ENCODE measurements around the gene CAPN10. TPM values are rescaled to one million over a fixed set of nuclear protein-coding genes. Genes with fewer than 3 reads are reported as not detected.
A peak's percentile ranks its signal among the peaks of the same experiment; 100 is the strongest.

The CAPN10 gene
- total RNA-seq, 3 donors from 2014 or later: 17.0 to 26.2 (median 25.5) TPM

GRCh38 chr2:240568678-240569522 is 17.6 kb upstream of the CAPN10 start:
- intact Hi-C loops (cut with DNase I; ENCODE audit: low total_unique reads): no loop called here
- Histone ChIP-seq H3K4me1 (peaks cover 14 to 31% of the 10 kb centered on the region in 2 donors), H3K36me3 (no peaks in the 10 kb centered on the region), H3K27ac (peak overlapping the region; percentile 36 to 93), H3K4me3 (peak overlapping the region; percentile 67 to 83 (median 71)), H3K27me3 (no peaks in the 10 kb centered on the region), H3K9me3 (no peaks in the 10 kb centered on the region)
- TF ChIP-seq POLR2AphosphoS5 (IDR thresholded peaks at IDR 0.05) (no peak), POLR2A (IDR thresholded peaks at IDR 0.05) (no peak)
- TF ChIP-seq, protein P1, sequence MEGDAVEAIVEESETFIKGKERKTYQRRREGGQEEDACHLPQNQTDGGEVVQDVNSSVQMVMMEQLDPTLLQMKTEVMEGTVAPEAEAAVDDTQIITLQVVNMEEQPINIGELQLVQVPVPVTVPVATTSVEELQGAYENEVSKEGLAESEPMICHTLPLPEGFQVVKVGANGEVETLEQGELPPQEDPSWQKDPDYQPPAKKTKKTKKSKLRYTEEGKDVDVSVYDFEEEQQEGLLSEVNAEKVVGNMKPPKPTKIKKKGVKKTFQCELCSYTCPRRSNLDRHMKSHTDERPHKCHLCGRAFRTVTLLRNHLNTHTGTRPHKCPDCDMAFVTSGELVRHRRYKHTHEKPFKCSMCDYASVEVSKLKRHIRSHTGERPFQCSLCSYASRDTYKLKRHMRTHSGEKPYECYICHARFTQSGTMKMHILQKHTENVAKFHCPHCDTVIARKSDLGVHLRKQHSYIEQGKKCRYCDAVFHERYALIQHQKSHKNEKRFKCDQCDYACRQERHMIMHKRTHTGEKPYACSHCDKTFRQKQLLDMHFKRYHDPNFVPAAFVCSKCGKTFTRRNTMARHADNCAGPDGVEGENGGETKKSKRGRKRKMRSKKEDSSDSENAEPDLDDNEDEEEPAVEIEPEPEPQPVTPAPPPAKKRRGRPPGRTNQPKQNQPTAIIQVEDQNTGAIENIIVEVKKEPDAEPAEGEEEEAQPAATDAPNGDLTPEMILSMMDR (IDR thresholded peaks at IDR 0.05): no peak
- DNase-seq (ENCODE audit: low spot score in 2 of 2): peak; percentile 16 to 55

DNA sequence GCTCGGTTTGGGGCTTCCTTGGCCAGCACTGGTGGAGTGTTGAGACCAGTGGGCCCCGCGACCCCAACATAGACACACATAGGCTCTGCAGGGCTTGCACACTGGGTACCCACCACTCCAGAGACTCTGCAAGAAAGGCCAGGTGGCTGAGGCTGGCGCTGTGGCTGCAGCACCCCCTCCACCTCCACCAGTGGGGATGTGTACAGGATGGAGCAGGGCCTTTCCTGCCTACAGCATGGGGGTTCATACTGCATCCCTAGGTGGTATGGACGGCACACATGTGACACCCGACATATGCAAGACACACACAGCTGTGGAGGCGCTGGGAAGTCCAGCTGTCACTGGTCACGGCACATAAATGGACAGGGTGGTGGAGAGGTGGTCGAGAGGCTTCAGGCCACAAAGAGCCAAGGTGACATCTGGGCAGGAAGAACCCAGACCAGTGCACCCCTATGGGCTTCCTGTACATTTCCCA is 17.0 kb upstream of the CAPN10 start:
- DNase-seq (ENCODE audit: low spot score in 2 of 2): no peak
- Histone ChIP-seq H3K27me3 (no peaks in the 10 kb centered on the region), H3K4me3 (peak overlapping the region; percentile 67 to 83 (median 71)), H3K4me1 (peaks cover 14 to 31% of the 10 kb centered on the region in 2 donors), H3K9me3 (no peaks in the 10 kb centered on the region), H3K36me3 (no peaks in the 10 kb centered on the region), H3K27ac (peak overlapping the region in 1 of 2 donors; percentile 93)
- no peak for TF ChIP-seq POLR2A (IDR thresholded peaks at IDR 0.05)
- no peak for TF ChIP-seq POLR2AphosphoS5 (IDR thresholded peaks at IDR 0.05)
- TF ChIP-seq, protein P1 (IDR thresholded peaks at IDR 0.05): no peak
- intact Hi-C loops (cut with DNase I; ENCODE audit: low total_unique reads): no loop called here

DNA sequence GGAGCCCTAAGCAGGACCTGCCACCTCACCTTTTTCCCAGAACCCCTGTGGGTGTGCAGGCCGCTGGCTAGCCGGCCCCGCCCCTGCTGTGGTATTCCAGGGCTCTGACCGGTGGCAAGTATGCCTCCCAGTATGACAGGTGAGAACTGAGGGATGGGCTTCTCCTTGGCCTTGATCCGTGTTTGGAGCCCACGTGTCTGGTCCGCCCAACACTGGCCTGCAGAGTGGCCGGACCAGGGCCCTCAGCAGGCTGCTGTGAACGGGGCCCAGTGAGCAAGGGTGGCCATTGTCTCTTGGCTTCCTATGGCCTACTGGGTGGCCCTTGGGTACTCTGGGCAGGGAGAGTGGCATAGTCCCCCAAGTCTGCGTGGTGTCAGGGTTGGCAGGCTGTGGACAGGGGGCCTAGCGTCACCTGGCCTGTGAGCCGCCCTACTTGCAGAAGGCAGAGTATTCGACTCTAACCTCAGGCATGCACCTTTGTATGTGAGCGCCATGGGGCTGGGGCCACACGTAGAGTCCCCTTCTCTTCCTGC is 16.5 kb upstream of the CAPN10 start:
- Histone ChIP-seq H3K4me1 (peaks cover 14 to 31% of the 10 kb centered on the region in 2 donors), H3K4me3 (peak overlapping the region; percentile 67 to 83 (median 71)), H3K36me3 (no peaks in the 10 kb centered on the region), H3K27me3 (no peaks in the 10 kb centered on the region), H3K9me3 (no peaks in the 10 kb centered on the region), H3K27ac (no peak overlapping the region)
- intact Hi-C loops (cut with DNase I; ENCODE audit: low total_unique reads): loop anchor here (5.0 kb wide), 1 partner anchor 1973 kb away; no protein-coding TSS in a partner anchor
- DNase-seq (ENCODE audit: low spot score in 2 of 2): no peak
- TF ChIP-seq POLR2AphosphoS5 (IDR thresholded peaks at IDR 0.05): no peak
- TF ChIP-seq POLR2A (IDR thresholded peaks at IDR 0.05): no peak
- TF ChIP-seq, protein P1 (IDR thresholded peaks at IDR 0.05): no peak

GRCh38 chr2:240570531-240571313 is 15.8 kb upstream of the CAPN10 start:
- no peak for DNase-seq (ENCODE audit: low spot score in 2 of 2)

More at GRCh38 chr2:240570531-240571313, 15.8 kb upstream of the CAPN10 start:
- Histone ChIP-seq H3K4me1 (peaks cover 13 to 28% of the 10 kb centered on the region in 2 donors), H3K27me3 (no peaks in the 10 kb centered on the region), H3K4me3 (no peak overlapping the region), H3K36me3 (no peaks in the 10 kb centered on the region), H3K9me3 (no peaks in the 10 kb centered on the region), H3K27ac (no peak overlapping the region)
- intact Hi-C loops (cut with DNase I; ENCODE audit: low total_unique reads): loop anchor here (5.0 kb wide), 1 partner anchor 1973 kb away; no protein-coding TSS in a partner anchor
- TF ChIP-seq POLR2A (IDR thresholded peaks at IDR 0.05) (no peak), POLR2AphosphoS5 (IDR thresholded peaks at IDR 0.05) (no peak)
- TF ChIP-seq, protein P1 (IDR thresholded peaks at IDR 0.05): no peak

Measured in breast epithelium (tissue), 4 donors.